G401.6 (cell line): ENCODE measurements around the gene FKRP.

Experiments used
- FAIRE-seq: peaks from 2 replicates; lab custom pipeline; 2012; peaks lifted over from hg19 to GRCh38; lab: Jason Lieb, UNC

The FKRP gene

DNA sequence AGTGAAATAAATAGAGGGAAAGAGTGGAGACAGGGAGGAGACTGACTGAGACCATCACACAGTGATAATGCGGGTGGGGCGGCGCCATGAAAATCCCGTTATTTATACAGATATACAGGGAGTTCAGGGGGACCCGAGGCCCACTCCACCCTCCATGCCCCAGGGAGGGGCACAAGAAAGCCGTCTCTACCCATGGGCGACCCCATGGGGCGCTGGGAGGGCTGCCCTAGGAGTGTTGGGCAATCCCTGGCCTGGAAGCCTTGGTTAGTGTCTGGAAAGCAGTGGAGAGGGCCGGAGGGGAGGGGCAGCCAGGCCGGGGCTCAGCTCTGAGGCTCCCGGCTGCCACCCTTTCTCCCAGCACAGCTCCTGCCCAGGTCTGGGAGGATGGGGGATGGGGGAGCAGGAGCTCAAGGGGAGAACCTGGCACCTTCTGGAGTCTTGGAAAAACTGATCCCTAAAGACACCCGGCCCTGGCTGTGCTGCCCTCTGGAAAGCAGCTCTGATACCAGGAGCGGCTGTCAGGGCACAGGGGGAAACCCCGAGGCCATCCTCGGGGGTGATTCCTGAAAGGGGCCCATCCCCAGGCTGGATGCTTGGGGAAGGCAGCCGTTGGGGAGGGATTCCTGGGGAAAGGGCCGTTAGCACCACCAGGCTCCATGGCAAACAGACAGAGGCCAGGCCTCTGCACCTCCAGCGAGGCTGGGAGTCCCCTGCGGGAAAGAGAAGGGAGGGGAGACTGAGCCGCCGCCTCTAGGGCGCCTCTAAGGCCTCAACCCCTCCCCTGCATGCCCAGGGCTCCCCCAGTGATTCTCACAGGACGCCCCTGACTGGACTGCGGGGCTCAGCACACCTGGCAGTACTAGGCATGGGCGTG, 26.0 kb upstream of the FKRP start:
- FAIRE-seq: no peak

DNA sequence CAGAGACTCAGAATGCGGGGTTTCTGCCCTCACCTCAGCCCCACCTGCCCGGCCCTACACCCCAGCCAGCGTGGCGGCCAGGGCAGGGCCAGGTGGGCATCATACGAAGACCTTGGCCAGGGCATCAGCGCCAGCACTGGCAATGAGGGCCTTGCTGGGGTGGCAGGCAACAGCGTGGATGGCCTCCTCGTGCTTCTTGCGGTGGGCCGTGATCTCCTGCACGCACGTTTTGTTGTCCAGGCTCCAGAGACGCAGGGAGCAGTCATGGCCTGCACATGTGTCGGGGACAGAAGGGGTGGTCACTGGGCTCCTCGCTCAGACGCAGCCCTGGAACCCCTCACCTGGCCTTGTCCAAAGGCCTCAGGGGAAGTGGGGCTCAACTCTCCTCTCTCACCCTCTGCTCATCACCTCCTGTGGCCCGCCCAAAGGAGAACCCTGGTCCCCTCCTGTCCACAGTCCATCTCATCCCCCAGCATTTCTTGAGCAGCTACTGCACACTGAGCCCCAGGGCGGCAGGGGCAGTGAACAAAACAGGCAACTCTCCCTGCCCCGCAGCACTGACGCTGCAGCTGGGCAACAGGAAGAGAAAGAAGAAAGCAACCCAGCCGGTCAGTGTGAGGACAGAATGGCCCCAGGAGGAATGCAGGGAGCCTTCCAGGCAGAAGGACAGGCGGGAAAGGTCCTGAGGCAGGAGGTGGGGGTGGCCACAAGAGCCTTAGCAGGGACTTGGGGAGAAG, 25.2 kb upstream of the FKRP start:
- no peak for FAIRE-seq

DNA sequence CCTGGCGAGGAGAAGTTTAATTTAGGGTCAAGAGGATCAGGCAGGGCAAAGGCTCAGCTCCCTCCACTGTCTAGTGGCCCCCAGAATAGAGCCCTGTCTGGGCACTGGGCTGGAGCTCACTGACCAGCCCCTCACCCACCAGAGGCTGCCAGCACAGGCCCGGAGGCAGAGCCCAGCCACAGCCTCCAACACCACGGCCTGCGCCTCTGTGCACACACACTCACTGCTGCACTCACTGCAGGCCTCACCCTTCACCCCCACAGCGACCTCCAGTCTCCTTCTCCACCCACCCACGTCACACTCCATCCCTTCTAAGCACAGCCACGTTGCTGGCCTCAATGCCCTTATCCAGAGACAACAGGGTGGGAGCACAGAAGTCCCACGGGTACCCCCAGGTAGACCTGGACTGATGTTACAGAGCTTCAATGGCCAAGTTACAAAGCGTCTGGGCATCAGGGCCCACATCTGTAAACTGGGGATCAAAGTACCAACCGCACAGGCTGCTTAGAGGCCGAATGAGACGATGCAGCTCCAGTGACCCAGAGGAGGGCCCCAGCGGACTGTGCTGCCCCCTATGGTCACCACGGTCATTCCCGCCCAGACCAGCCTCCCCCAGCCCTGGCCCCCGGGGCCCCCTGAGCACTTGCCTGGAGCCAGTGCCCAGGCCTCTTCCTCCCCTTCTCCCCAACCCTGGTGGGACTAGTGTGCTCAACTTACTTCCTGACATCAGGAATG, 24.4 kb upstream of the FKRP start:
- no peak for FAIRE-seq

DNA sequence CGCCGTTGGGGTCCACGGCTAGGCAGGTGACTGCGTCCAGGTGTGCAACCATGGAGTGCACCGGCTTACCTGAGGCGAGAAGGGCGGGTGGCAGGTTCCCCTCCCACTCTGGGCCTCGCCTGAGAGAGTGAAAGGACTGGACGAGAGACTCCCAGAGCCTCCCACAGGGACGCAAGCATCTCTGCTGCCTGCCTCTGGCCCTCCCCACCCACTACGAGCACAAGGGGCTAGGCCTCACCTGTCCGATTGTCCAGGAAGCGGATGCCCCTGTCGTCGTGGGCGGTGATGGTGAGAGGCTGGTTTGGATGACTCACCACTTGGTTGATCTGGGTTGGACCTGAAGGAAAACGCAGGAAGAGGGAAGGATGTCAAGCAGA, 23.9 kb upstream of the FKRP start:
- FAIRE-seq: no peak

DNA sequence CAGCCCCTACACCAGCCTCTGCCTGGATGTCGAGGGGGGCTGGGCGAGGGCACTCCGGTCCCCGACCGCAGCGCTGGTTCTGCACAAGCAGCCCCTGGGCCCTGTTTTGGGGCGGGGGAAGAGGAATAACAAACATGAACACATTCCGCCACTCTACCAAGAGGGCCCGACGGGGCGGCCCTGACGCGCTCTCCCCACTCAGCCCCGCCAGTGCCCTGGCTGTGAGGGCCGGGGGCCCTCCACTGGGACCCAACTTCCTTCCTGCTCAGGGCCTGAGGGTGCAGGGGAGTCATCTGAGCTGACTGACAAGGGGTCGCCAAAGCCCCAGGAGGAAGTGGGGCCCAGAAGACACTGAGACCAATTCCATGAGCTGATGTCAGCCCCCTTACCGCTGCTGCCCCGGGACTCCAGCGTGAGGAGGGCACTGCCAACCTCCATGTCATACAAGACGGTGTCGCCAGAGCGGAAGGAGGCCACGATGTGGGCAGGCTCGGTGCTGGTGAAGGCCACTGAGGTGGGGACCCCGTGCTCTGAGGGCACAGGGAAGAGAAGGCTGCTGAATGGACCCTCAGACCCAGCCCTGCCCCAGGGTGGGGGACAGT, 23.3 kb upstream of the FKRP start:
- no peak for FAIRE-seq

DNA sequence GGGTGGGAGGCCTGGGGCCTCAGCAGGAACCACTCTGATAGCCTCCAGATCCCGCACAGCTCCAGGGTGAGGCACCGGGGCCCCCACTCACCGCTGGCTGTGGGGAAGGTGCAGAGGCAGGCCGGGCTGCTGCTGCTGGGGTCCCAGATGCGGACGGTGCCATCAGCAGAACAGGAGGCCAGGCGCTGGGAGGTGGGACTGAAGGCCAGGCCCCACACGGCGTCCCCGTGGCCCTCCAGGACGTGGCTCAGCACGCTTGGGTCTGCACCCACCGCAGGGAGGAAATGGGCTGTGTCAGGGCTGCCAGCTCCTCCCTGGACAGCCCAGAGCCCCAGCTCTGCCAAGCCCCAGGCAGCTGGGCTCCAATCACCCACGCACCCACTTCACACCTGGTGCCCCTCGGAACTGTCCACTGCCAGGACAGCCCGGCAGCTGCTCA, 22.8 kb upstream of the FKRP start:
- FAIRE-seq: no peak

DNA sequence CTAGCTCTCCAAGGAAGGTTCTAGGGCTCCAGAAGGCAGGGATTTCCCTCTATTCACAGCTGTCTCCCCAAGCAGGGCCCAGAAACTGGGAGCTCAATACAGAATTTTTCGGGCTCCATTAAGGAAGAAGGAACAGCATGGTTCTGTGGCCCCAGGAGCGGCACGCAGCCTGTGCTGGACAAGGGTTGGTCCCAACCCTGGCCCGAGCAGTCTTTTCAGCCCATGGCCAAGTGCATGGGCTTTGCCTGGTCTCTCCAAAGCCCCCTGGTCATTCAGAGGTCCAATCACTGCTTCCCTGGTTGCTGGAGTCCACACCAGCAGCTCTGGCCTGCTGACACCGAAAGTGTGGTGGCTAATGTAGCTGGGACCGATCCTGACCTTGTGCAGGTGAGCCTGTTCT, 22.4 kb upstream of the FKRP start:
- no peak for FAIRE-seq

DNA sequence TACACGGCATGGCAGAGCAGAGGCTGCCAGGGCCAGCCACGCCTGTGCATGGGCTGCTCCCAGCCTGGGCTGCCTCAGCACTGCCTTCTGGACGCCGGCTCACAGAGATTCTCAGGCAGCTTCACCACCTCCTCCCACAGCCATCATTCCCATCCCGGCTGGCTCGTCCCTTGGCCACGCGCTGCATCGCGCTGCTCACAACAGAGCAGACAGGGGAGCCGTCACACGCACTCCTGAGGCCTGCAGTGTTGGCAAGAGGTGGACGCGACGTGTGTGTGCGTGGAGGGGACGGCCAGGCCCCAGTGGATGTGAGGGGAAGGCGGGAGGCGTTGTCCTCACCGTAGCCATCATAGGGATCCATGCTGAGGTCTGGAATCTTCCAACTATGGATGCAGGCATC, 21.4 kb upstream of the FKRP start:
- no peak for FAIRE-seq

DNA sequence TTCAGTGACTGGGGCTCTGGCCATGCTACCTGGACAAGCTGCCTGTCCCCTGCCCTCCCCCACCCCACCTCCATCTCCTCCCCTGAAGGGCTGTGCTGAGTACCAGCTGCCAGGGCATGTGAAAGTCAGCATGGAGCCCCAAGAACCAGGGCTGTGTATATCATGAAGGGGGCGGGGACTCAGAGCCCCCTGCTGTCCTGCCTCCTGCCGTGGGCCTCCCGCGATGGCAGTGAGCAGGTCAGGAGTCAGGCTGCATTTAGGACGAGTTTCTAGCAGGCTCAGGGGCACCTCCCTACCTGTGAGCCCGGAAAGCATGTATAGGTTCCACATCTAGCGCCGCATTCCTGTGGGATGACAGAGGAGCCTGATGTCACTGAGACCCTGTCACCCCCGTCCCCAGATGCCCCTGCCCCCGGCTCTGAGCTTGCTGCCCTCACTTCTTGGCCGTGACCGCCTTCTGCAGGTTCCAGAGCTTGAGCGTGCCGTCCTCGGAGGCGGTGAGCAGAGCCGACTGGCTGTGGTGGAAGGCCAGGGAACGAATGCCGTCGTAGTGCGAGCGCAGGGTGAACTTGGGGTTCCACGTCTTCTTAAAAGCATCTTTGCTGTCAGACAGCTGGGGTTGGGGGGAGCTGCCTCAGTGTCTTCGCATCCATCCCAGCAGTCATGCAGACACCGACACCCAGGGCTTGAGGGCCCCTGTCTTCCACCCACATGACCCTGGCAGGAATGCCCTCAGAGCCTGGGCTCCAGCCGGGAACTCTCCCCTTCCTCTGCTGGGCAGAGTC, 20.6 kb upstream of the FKRP start:
- no peak for FAIRE-seq

DNA sequence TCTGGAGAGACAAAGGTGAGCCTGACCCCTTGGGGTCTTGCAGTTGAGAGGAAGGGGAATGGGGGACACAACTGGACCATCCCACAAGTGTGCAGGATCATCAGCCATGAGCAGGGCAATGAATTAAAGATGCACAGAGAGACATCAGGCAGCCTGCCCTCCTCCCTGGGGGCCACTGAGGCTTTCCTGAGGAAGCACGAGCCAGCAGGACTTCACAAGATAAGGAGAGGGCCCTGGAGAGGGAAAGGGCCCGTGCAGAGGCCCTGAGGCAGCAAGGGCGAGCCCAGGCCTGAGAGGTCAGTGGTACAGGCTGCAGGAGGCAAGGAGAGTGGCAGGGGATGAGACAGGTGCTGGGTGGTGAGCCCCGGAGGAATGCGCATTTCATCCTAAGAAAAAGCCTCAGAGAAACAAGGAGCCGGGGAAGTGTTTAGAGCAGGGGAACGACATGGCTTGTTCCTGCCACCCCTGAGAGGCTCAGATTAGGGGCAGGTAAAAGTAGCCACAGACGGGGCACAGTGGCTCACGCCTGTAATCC, 19.9 kb upstream of the FKRP start:
- FAIRE-seq: no peak

DNA sequence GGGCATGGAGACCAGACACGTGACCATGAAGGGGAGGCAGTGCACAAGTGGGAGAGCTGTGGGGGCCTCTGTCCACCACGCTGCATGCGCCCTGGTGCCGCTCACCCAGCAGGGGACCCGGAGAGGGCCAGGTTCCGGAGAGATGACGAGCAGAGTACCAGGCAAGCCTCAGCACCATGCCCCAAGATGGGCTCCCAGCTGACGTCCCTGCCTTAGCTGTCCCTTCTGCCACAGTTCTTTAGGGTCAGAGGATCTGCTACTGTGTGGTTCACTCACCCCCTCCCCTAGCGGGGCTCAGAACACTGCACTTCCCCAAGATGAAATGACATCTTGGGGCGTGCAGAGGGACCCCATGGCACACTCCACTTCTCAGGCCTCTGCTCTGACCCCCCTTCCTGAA, 19.3 kb upstream of the FKRP start:
- FAIRE-seq: no peak

DNA sequence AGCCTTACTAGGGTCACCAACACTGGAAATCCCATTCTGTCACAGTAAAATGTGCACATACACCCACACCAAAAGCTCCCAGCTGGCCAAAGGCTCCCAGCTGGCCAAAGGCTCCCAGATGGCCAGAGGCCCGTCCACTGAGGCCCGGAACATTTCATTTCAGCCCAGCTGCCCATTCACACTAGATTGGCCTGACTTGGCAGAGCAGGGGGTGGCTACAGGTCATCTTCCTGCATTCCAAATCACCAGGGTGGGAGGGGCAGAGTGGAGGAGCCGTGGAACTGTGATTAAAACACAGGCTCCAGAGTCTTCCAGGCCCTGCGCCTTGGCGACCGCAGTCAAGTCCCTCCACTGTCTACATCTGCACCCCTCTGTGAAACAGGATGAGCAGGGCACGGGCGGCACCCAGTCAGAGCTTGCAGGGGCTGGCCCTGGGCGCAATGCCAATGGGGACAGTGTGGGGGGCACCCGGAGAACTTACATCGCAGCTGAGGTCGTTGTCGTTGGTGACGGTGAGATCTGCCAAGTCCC, 18.8 kb upstream of the FKRP start:
- no peak for FAIRE-seq

DNA sequence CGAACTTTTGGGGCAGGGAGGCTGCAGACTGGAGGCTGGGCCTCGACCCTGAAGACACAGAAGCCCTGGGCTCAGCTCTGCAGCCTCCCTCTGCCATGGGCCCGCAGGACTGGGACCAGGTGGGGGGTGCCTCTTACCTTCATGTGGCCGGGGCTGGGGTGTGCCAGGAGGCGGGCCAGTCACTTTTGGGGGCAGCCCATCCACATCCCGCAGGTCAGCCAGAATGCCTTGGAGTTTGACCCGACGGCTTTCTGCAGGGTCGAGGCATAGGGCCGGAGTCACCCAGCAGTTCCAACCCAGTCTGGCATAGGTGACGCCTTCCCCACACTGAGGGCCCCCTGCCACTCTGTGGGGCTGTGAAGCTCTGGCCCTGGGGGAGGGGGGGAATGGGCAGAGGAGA, 18.1 kb upstream of the FKRP start:
- no peak for FAIRE-seq

DNA sequence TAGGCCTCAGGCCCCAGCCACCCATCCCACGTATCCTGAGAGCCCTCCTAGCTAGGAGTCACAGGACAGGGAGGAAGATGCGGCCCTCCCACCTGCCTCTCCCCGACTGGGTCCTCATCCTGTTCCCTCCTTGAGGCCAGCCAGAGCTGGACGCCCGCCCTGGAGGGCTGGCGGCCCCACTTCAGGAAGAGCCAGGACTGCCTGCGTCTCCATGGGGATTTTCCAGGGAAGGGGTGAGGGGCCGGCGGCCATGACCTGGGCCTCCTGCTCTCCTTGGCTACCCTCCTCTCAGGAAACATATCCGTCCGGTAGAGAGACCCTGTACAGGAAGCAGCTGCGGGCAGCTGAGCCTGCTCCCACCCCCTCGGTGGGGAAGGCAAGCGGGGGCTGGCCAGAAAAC, 17.6 kb upstream of the FKRP start:
- FAIRE-seq: no peak

DNA sequence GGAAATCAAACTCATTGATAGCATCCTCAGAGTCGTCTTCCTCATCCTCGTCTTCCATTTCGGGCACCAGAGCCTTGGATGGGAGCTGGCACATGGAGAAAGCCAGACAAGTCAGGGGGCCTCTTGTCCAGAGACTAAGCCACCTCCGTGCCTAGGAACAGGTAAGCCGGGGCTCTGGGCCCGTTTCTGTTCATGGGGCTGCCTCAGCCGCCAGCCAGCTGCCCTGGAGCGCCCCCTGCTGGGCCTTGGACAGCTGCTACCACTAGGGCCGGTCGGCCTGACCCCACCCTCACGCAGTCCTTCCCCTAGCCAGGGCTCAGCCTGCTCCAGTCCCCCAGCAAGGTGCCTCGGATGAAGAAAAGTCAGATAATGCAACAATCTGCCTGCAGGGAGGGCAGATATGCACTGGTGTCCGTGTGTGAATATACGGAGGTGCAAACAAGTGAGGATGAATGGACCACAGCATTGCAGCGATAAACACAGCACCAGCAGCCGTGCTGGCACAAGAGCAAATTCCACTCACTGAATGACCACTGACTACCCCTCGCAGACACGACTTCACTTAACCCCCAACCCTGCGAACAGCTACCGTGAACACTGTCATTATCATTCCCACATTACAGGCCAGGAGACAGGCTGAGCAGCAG, 17.0 kb upstream of the FKRP start:
- no peak for FAIRE-seq

DNA sequence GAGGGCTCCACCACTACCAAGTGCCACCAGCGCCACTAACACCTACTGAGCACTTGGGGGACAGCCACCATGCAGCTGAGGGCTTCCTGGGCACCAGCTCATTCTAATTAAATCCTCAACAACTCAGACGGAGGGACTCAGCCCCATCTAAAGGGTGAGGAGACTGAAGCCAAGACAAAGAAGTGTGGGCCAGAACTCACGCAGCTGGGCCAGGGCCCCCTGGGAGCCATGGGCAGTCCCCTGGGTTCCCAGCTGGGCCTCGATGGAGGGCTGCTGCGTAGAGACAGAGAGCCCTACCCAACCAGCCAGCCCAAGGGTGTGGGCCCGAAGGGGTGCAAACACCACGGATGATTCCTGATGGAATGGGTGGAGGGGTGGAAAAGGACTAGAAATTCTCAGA, 16.2 kb upstream of the FKRP start:
- no peak for FAIRE-seq

DNA sequence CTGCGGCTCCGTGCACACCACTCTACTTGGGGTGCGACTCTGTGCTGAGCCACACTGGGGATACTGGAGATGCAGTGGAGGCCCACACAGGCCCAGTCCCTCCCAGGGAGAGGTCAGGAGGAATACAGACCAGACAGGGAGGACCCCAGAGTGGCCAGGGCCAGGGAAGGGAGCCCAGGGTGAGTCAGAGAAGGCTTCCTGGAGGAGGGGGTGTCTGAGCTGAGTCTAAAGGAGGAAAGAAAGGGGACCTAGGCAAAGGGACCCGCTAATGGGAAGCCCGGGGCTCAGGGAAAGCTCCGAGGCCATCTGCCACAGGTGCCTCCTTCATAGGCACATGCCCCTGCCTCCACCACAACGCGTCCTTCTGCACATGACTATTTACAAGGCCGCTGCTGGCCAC, 15.7 kb upstream of the FKRP start:
- no peak for FAIRE-seq

DNA sequence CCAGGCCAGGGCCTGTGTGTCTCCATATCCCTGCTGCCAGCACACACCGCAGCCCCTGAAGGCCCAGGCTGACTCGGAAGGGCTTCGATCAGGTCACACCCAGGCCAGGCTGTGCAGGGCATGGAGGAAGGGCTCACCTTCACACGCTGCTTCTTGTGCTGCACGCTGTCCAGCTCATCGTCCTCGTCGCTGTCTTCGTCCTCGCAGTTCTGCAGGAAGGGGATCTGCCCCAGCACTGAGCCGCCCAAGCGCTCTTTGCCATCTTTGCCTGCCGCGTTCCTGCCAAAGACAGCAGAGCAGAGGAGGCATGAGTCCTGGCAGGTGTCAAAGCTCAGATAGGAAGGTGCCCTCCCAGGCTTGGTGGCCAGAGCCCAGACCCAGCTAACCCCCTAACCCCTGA, 15.3 kb upstream of the FKRP start:
- no peak for FAIRE-seq

DNA sequence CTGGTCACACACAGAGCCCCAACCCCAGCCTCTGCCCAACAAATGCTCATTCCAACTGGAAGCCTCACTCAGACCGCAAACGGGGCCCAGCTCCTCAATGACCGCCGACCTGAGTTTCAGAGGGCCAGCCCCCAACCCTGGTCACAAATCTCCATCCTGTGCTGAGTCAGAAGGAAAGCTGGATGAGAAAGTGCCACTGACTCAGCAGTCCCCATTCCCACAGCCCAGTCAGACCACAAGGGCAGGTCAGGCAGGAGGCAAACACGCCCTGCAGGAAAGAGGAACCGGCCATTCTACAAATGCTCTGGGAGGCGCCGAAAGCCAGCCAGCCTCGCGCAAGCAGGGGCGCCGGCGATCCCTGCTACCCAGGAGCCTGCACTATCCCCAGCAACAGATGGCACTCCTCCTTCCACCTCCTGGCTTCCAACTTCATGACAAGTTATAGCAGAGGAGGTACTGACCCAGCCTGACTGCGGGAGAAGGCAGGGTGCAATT, 14.8 kb upstream of the FKRP start:
- FAIRE-seq: no peak

DNA sequence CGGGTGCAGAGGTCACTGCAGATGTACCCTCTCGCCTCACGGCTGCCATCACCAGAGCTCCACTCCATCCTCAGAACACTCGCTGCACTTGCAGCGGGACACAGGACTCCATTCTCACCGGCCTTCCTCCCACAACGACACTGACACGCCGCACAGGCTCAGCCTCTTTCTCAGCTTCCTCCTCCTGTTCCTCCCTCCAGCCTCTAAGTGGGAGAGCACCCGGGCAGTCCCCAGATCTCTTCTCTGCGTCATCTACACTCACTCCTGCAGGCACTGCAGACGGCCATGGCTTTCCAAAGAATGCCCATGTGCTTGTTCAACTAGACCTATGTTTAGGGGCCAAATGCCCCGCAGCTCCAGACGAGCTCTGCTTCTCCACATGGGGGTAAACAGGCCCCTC, 14.3 kb upstream of the FKRP start:
- no peak for FAIRE-seq
